Activated T-helper 1 cell treated with anti-CD3 and anti-CD28 coated beads, Interleukin-2, amount 50 U/mL, for 16 hours (primary cell): ENCODE results near the gene CAB39.
"Not testable (repeated sequence)": the region's sequence is repeated elsewhere in the genome, so short reads cannot be mapped to it uniquely, and the experiment has no call there.

Experiments
- DNase-seq, 2 donors: peaks; one replicate each; pipeline ENCODE4 v3.0.0-alpha.2; 2020; ENCODE audit warnings: low read depth in 1 of 2, low spot score in 1 of 2

CAB39 gene

DNA sequence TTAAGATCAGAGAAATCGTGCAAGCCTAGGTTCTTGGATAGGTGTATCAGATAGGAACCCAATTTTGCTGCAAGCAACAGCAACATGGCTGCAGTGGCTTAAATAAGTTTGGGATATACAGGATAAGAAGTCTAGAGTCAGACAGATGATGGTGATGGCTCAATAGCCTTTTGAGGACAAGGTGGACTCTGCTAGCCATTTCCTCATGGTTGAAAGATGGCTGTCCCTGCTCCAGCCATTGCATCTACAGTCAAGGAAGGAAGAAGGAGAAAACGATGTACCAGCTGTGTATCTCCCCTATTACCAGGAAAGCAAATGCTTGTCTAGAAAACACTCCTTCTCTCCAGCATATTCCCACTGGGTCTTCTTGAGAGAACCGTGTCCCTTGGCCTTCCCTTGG, 30.1 kb upstream of the CAB39 start:
- DNase-seq, result no peak

DNA sequence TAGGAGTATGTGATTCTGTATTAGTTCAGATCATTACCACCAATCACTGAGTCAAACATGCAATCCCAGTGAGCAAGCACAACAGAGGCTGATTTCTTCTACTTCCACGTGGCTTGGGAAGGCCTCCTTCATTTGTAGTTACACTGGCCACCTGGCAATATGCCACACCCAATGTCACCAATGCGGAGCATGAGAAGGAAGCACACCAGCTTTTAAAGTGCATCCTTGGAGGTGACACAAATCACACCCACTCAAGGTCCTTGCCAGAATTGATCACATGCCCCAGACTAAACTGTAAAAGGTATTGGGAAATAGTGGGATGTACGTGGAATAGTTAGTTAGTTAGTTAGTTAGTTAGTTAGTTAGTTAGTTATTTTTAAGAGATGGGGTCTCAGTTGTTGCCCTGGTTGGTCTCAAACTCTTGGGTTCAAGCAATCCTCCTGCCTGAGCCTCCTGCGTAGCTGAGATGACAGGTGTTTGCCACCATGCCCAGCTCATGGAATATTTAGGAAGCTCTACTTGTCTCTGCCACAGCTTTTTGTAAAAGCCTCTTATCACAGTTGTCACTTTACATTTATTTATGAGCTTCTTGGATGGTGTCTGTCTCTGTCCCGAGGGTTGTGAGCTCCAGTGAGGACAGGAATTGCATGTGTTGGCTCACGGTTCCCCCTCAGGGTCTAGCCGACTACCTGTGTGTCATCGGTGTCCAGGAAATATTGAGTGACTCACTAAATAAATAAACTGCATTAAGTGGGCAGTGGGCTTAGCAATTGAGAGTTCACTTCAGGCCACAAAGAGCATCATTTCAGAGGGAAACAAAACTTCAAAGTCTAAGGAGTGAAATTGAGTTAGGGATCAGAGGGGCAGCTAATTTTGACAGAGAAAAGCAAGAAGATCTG, 28.1 kb upstream of the CAB39 start:
- DNase-seq, result no peak

DNA sequence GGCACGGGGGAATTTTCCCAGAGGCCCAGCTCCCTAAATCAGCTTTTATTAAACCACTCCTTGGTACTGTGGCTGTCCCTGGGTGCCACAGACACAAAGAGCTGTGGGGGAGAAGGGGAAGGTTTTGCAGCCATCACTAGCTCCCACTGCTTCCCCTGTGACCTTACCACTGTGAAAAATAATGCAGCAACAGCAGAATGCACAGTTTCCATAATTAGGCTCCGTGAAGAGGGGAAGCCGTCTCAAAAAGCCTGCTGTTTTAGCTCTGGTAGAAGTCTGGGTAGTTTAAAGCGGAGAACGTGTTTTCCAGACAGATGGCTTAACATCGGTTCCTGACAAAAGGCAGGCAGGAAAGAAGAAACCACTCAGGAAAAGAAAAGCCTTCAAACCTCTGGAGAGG, 27.5 kb upstream of the CAB39 start:
- no peak for DNase-seq

DNA sequence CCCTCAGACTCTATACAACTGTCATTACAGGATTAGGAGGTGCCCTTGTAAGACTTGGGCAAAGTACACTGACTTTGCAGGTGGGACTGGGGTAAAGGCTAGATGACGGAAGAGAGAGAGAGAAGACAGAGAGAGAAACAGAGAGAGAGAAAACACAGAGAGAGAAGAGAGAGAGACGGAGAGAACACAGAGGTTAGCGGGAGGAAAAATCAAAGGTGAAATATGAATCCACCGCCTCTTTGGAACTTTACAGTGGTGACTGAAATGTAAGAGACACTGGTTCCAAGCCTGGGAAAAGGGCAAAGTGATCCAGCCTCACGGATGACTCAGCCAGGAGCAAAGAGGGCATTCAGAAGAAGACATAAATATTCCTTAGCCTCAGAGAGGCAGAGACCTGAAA, 25.1 kb upstream of the CAB39 start:
- DNase-seq, result no peak

DNA sequence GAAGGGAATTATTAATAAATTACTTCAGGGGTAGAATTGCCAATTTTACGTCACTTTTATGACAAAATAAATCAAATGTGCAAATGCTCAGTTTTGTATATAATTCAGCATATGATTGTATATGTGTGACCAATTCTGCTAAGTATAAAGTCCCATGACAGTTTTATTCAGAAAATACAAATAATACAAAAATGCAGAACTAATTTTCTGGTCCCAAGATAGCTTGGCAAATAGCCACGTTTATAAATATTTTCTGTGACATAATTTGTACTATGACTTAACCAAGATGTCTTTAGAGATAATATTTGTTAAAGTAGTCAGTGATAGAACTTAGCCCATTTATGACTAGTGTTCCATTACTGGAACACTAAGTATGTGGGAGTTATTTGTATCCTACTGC, 24.2 kb upstream of the CAB39 start:
- DNase-seq, result no peak

DNA sequence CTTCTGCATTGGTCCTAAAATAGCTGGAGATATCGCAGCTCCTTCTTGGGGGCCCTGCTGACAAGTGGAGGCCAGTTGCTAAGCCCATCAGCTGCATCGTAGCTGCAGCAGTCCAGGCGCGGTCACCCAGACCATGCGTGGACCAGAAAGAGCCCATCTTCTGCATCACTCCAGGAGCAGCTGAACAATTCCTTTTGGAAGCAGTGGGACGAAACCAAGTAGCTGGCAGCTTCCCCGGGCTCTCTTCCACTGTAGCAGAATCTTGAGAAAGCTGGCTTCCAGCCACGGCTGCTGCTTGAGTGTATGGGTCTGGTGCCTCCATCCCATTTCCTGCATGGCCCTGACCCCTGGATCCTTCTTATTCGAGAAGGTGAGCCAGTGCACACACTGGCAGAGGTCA, 22.2 kb upstream of the CAB39 start:
- no peak for DNase-seq

DNA sequence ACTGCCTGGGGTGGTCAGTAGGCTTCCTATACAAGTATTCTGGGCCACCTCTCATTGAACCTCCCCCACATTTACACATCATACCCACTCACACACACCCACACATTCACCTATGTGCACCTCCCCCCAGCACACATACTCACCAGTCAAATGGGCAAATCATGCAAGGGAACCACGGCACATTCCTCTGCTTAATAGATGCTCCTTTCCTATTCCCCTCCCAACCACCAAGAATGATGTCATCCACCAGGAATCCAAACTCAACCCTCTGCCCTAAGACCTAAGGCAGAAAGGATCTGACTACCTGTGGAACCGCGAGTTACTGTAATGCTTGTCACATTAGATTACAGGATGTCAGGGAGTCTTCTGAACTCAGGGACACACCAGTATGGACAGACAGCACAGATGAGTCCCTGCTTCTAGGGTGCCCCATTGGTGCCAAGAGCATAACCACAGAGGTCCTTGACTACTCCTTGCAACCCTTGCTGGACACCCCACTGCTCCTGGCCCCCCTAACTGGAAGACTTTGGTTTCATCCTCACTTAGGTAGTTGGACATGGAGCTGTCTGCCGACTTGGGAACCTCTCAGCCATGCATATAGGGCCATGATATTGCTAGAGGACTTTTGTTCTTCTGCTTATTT, 21.5 kb upstream of the CAB39 start:
- DNase-seq, result no peak

DNA sequence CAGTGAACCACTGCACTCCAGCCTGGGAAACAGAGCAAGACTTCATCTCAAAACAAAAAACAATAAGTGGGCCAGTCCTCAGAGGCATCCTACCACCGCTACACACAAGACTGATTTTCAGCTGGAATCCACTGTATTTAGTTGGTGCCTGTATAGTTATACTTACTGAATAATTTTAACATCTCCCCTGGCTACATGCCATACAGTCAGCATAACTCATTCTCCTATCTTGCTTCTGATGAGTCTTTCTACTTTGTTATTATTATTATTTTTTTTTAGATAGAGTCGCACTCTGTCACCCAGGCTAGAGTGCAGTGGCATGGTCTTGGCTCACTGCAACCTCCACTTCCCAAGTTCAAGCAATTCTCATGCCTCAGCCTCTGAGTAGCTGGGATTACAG, 19.9 kb upstream of the CAB39 start:
- no peak for DNase-seq

DNA sequence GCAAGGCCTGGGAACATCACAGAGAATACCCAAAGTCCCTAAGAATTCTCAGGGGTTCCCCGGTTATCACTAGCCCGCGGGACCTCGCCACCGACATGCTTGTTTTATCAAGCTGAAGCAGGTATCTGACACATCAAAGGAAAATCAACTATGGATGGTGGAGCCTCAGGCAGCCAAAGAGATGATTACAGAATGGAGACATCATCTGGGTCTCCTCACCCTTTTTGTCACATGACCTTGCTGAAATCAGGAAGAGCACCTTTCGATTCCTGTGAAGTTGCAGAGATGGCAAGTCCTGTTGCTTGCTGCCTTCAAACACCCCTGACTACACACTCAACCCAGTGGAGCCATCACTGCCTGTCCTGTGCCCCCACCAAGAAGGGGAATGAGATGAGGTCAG, 19.2 kb upstream of the CAB39 start:
- no peak for DNase-seq

DNA sequence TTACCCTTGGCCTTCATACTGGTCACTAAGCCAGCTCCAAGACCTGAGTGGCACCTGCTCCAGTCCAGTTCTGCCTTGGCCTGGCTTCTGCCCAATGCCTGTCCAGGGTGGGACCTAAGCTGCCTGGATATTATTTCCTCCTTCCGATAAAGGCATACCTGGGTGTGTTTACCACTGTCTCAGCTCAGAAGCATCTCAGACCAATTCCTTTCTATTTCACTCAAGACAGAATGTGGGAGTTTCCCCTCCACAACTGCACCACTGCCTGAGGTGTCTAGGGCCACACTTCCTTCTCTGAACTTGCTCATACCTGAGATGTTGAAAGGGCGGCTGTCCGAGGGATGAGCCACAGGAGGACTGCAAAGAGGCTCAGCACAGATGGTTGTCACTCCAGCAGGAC, 18.4 kb upstream of the CAB39 start:
- no peak for DNase-seq

DNA sequence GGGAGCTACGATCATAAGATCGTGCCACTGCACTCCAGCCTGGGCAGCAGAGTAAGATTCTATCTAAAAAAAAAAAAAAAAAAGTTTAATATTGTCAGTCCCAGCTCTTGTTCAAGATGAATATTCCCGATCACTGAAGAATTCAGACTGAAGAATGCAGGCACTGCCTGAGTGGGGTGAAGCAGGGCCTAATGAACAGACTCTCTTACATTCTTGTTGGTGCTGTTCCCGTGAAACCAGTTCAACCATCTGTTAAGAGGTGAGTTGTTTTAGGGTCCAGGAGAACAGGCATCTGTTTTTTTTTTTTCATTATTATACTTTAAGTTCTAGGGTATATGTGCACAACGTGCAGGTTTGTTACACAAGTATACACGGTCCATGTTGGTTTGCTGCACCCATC, 17.1 kb upstream of the CAB39 start:
- no peak for DNase-seq

DNA sequence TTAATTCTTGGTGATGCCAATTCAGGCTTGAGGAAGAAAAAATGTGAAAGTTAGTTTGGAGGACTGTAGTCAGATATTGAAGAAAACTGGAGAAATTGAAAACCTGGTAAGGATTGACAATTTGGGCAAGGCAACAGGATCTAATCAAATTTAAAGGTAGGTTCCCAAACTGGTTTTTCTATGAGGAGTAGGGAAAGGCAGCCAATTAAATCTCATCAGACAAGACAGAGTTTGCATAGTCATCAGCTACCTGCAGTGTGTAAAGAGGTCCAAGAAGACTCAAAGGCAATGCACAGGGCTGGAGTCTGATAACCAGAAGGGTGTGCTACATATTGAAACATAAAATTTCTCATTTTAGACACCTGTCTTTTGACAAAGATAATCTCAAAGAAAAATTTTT, 16.0 kb upstream of the CAB39 start:
- no peak for DNase-seq

DNA sequence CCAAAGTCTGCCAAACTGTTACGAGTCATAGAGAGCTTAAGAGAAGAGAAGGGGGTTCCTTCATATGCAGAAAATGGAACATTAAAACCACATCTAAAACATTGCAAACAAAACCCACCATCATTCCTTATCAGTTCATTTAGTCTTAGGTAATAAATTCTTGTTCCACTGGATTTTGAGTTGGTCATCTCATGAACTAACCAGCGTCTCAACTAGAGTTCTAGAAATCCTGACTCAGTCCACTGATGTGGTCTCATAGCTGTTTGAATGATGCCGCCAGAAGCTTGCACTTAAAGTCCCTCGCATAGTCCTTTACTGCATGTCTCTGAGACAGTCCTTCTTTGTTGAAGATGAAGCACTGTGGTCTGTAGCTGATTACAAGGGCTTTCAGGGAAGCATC, 15.0 kb upstream of the CAB39 start:
- no peak for DNase-seq

DNA sequence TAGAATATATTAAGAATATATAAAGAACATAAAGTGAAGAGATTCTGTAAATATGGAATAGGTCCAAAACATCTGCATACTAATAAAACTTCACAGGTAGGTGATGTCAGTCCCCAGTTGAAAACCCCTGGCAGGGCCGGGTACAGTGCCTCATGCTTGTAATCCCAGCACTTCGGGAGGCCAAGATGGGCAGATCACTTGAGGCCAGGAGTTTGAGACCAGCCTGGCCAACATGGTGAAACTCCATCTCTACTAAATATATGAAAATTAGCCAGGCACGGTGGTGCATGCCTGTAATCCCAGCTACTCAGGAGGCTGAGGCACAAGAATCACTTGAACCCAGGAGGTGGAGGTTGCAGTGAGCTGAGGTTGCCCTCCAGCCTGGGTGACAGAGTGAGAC, 13.9 kb upstream of the CAB39 start:
- not testable (repeated sequence) for DNase-seq

DNA sequence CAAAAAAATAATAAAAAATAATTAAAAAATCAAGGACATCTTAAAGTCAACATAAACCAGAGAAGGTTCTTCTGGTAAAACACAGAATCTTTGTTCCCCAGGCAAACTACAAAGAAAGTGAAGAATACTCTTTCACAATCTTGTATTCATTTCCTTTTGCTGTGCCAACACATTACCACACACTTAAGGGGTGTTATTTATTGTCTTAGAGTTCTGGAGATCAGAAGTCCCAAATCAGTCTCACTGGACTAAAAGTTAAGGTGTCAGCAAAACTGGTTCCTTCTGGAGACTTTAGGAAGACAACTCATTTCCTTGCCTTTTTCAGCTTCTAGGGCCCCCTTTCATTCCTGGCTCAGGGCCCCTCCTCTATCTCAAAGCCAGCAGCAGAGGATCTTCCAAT, 12.2 kb upstream of the CAB39 start:
- DNase-seq, result no peak

DNA sequence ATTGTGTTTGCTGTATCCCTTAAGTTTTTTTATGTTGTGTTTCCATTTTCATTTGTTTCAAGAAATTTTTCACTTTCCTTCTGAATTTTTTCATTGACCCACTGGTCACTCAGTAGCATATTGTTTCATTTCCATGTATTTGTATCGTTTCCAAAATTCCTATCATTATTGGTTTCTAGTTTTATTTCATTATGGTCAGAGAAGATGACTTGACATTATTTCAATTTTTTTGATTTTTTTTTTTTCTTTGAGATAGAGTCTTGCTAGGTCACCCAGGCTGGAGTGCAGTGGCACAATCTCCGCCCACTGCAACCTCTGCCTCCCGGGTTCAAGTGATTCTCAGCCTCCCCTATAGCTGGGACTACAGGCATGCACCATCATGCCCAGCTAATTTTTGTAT, 11.3 kb upstream of the CAB39 start:
- DNase-seq, result no peak

DNA sequence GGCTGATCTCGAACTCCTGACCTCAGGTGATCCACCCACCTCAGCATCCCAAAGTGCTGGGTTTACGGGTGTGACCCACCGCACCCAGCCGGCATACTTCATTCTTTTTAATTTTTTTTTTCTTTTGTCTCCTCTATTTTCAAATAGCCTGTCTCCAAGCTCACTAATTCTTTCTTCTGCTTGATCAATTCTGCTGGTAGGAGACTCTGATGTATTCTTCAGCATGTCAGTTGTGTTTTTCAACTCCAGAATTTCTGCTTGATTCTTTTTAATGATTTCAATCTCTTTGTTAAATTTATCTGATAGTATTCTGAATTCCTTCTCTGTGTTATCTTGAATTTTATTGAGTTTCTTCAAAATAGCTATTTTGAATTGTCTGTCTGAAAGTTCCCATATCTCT, 10.2 kb upstream of the CAB39 start:
- not testable (repeated sequence) for DNase-seq

DNA sequence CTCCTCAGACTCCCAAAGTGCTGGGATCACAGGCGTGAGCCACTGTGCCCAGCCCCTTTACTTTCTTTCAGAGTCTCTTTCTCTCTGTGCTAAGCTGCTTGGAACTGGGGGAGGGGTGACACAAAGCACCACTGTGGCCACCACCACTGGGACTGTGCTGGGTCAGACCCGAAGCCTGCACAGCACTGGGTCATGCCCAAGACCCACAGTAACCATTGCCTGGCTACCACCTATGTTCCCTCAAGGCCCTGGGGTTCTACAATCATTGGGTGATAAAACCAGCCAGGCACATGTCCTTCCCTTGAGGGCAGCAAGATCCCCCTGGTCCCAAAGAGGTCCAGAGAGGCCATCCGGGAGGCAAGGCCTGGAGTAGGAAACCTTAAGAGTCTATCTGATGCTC, 9.1 kb upstream of the CAB39 start:
- DNase-seq, result no peak

DNA sequence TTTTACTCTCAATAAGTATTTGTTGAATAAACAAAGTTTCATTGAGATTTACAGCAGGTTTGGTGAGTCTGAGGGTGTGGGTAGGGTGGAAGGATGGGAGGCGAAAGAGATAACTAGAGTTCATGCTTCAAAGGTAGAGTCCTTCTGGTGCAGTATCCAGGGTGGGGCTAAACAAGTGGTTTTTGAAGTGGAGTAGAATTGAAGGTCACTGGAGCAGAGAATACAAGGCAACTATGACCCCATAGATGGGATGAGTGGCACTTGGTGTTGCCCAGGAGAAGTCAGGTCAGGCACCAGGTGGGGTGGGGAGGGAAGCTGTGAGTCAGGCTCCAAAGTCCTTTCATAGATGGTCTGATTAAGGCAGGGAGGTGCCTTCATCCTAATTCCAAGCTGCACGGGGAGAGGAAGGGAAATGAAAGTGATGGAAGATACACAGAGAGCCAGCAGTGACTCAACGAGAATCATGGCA, 6.6 kb upstream of the CAB39 start:
- DNase-seq, result no peak

DNA sequence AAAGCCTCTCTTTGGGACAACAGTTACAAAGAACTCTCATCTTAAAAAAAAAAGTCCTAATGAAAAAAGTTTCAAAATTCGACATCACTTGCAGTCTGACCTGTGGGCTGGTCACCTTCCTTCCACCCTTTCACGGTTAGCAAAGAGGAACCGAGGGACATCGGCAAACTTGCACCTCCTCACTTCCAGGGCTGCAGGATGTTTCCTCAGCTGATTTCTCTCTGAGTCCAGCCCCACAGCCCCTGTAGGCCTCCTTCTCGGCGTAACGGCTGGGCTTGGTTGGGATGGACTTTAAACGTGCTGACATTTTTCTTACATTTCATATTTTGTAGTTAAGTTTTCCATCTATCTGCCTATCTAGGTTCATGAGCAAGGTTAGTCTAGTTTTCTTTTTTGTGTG, 5.7 kb upstream of the CAB39 start:
- DNase-seq, result no peak

DNA sequence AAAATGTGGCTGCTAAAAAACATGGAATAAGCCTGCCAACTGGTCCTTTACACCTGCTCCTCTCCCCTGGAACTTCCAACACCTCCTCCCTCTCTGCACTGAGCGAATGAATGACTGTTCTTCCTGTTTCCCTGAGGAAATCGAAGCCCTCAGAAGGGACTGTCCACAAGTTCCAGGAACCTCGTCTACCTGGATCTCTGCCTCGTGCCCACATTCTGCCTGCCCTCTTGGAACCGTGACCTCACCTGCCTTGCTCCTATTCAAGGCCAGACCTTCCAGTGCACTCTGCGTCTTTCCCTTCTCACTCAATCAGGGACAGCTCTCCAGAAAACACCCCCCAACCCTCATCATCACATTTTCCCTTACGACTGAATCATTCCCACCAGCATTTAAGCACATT, 4.4 kb upstream of the CAB39 start:
- DNase-seq, result no peak

DNA sequence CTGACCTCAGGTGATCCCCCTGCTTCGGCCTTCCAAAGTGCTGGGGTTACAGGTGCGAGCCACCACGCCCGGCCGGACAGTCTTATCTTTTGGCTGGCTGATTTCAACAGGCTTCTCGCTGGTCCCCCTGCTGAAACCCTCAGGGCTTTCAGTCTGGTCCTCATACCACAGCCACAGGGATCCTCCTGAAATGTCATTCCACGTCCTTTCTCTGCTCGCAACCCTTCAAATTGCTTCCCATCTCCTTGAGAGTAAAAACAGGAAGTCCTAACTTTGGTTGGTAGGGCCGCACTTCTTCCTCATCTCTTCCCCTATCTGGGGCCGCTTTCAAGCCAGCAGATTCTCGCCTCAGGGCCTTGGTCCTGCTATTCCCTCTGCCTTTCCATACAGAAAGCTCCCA, 1.4 kb upstream of the CAB39 start:
- DNase-seq, result no peak
